CD4-positive, alpha-beta T cell treated with Interleukin-6 for 4 hours (primary cell): ENCODE data around the gene CTCFL.

Source experiments
- DNase-seq: peaks from one replicate; pipeline ENCODE4 v3.0.0-alpha.2; 2020; ENCODE audit warnings: mixed read lengths

CTCFL gene, protein sequence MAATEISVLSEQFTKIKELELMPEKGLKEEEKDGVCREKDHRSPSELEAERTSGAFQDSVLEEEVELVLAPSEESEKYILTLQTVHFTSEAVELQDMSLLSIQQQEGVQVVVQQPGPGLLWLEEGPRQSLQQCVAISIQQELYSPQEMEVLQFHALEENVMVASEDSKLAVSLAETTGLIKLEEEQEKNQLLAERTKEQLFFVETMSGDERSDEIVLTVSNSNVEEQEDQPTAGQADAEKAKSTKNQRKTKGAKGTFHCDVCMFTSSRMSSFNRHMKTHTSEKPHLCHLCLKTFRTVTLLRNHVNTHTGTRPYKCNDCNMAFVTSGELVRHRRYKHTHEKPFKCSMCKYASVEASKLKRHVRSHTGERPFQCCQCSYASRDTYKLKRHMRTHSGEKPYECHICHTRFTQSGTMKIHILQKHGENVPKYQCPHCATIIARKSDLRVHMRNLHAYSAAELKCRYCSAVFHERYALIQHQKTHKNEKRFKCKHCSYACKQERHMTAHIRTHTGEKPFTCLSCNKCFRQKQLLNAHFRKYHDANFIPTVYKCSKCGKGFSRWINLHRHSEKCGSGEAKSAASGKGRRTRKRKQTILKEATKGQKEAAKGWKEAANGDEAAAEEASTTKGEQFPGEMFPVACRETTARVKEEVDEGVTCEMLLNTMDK

DNA sequence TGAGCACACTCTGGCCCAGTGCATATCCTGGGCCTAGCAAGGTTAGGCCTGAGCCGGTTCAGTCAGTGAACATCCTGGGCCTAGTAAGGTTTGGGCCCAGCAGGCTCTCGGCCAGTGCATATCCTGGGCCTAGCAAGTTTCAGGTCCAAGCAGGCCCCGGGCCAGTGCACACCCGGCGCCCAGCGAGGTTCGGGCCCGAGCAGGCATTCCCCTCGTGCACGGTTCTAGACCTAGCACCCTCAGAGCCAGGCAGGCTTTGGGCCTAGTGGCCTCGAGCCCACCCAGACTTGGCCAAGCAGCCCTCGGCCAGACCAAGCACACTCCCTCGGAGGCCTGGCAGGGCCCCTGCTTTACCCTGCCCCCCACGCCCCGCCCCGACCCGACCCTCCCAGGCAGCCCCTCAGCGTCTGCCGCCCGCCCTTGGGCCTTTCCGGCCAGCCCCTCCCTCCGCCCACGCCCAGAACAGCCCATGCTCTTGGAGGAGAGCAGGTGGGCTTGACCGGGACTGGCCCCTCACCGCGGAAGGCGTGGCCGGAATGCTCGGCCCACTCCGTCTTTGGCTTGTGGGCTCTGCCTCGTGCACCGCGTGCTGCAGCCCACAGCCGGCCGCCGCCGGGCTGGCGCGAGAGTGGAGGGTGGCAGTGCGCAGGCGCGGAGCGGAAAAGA, at the start of gene CTCFL:
Gene CTCFL (minus strand): TSS at position 630 of the 666 bp plus-strand sequence. CDS start 935 bp downstream, outside the sequence.
- no peak for DNase-seq

GRCh38 chr20:57573894-57574293, 49.0 kb upstream of the CTCFL start:
- DNase-seq, result no peak

- no peak for DNase-seq
Measured at GRCh38 chr20:57573242-57573641, 48.3 kb upstream of the CTCFL start.

DNA sequence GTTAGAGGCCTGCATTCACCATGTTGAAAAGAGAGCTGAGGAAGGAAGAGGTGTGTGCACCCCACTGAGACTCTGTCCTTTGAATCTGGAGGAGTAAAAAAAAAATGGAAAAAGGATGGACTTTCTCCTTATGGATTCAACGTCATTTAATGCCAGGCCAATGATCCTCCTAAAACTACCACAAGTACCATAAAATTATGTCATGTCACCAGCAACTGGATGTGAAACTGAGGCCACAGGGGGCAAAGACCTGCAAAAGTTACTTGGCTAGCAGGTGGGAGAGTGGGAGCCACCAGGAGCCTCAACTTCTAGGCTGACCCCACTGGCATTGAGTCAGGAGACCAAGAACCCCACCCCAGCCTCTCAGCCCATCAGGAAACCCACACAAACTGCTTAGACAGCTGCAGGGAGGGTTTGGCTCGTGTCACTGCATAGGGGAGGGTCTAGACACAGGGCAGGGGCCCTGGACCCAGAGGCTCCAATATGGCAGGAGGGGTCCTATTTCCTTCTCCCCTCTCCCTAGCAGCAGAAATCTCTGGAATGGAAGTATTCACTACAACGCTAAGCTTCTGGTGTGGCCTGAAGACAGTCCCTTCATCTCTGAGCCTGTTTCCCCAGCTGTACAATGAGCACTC, 47.0 kb upstream of the CTCFL start:
- no peak for DNase-seq

DNA sequence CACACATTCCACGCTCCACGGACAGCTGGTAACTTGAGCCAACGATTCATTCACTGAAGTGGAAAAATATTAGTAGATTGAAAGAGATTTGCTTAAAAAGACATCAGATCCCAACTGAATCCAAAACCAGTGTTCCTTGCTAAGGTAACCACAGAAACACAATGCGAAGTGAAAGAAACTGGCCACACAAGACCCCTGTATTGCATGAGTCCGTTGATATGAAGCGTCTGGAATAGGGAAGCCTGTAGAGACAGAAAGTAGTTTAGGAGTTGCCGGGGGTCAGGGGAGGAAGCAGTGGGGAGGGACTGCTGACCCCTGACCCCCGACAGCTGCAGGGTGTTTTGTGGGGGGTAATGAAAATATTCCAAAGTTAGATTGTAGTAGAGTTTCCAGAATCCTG, 46.0 kb upstream of the CTCFL start:
- DNase-seq, result no peak

DNA sequence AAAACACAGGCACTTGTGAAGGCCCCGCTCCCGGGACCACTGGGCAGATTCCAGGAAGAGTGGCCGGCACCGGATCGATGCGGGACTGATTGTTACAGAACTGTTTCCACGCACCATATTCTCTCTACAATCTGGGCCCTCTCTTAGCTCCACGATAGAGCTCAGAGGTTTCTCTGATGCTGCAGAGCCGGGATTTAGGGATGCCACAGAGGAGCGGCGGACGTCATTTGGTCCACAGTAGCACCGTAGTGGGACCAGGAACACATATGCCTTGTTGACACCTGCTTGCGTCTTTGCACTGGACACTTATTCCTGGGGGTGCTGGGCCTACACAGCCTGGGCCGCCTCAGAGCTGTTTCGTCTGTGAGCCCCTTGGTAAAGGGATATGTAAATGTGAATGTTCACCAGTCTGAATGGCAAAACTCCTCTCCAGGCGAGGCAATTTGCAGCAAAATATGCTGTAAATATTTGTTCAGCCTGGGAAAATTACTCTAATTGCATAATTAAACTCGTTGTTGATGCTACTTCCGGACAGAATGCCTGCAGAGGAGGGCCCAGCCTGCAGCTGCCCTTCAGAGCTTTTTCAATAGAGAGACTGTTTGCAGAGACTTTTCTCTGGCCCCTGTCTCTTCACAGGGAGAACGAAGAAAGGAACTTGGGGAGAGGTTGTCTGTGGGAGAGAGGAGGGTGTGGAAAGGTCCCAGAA, 45.4 kb upstream of the CTCFL start:
- no peak for DNase-seq

GRCh38 chr20:57568960-57569359, 44.0 kb upstream of the CTCFL start:
- no peak for DNase-seq

DNA sequence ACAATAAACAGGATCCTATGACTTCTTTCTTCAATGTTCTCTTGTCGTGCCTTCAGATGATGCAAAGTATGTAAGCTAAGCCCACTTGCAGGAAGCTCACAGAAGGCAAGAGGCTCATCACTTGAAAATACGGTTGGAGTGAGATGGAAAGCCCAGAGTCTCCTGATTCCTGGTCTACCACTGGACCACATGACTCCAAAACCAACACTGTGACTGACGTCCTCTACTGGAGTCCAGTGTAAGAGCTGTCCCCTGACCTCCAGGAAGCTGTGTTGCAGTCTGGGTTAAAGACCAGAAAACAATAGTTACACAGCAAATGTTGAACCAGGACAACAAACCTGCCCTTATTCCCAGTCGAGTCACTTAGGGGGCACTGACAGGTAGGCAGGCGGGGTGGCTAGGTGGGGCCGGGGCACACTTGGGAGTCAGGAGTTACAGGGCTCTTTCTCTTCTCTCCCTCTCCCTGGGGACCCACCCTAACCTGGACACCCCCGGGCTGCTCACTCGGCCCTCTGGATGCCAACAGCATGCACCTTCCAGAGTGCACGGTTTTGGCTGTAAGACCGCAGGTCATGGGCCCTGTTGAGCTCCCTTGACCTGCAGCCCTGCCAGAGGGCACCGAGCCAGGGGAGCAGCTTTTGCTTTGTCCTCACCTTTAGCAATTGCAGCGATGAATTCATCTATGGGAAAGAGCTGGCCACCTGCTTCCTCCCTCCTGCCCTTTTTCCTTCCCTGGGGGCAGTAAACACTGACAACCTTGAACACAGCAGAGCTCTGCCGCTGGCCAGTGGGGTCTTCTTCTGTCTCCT, 43.4 kb upstream of the CTCFL start:
- DNase-seq, result no peak

DNA sequence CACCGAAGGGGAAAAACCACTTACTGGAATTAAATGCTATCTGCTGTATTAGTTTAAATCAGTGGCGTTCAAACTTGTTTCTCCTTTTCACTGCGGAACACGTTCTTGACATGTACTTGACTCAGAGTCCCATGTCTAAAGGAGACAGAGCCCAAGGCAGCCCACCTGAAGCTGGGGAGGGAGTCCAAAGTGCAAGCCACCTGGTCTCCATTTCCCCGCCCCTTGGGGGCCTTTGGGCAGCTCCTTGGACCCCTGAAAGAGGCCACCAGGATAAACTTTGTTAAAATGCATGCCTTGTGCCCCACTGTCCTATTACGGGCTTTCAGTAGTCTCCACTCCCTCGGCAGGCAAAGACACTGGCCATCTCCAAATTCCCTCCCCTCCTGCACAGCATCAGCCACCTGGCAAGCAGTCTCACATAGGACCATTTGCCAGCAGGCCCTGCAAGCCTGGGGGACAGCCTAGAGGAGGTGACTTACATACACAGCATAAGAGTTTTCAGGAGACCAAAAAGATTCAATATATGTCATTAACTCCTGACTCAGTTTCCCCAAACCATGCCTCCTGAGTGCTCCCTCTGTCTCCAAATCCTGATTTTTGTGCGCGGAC, 42.6 kb upstream of the CTCFL start:
- DNase-seq, result no peak

GRCh38 chr20:57566803-57567459, 42.0 kb upstream of the CTCFL start:
- DNase-seq, result no peak

- DNase-seq, result no peak
Measured at GRCh38 chr20:57566399-57566798, 41.5 kb upstream of the CTCFL start.

DNA sequence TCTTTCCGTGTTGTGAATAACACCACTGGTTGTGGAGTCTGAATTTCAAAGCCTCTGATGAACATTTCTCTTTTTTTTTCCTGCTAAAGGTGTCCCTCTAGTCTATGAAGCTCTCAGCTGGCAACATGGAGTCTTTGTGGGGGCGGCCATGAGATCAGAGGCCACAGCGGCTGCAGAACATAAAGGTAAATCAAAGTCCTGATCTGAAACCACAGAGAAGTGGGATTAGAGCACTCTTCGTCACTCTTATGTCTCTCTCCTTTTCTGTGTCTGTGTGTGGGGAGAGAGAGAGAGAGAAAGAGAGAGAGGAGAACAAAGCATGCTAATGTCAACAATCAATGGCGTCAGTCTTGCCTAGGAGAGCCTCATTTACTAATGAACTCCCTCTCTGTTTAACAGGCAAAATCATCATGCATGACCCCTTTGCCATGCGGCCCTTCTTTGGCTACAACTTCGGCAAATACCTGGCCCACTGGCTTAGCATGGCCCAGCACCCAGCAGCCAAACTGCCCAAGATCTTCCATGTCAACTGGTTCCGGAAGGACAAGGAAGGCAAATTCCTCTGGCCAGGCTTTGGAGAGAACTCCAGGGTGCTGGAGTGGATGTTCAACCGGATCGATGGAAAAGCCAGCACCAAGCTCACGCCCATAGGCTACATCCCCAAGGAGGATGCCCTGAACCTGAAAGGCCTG, 40.2 kb upstream of the CTCFL start:
- no peak for DNase-seq

GRCh38 chr20:57564180-57564802, 39.4 kb upstream of the CTCFL start:
- DNase-seq, result no peak

- no peak for DNase-seq
Measured at GRCh38 chr20:57563522-57563921, 38.6 kb upstream of the CTCFL start.

- no peak for DNase-seq
Measured at GRCh38 chr20:57562541-57563465, 37.9 kb upstream of the CTCFL start.

GRCh38 chr20:57561356-57562279, 36.7 kb upstream of the CTCFL start:
- no peak for DNase-seq
